Adrenal gland (tissue), 5 donors: Measurements from ENCODE around the gene FAM221B.

Experiments
- POLR2A ChIP-seq, 2 donors: fragments of 450-650 bp; IDR thresholded peaks; one replicate each; pipeline ENCODE4 v1.6.1; 2017; ENCODE audit warnings: antibody characterized with exemption in 2 of 2, mild to moderate bottlenecking in 2 of 2, moderate library complexity in 1 of 2
- TF ChIP-seq, protein P1 (sequence below), 6 experiments: fragments of 450-650 bp in 4 of 6; fragments of 200-600 bp in 2 of 6; sonication (generic) in 1 of 6; IDR thresholded peaks; 1 replicate in 5 of 6; 2 replicates in 1 of 6; pipeline versions ENCODE4 v1.5.1 to v1.8.0; 2016 to 2021; ENCODE audit warnings: antibody characterized with exemption in 6 of 6, mild to moderate bottlenecking in 2 of 6, moderate library complexity in 1 of 6
- donor health status: DM: no; HTN: no; CAD: no.

- TF ChIP-seq, protein P1, sequence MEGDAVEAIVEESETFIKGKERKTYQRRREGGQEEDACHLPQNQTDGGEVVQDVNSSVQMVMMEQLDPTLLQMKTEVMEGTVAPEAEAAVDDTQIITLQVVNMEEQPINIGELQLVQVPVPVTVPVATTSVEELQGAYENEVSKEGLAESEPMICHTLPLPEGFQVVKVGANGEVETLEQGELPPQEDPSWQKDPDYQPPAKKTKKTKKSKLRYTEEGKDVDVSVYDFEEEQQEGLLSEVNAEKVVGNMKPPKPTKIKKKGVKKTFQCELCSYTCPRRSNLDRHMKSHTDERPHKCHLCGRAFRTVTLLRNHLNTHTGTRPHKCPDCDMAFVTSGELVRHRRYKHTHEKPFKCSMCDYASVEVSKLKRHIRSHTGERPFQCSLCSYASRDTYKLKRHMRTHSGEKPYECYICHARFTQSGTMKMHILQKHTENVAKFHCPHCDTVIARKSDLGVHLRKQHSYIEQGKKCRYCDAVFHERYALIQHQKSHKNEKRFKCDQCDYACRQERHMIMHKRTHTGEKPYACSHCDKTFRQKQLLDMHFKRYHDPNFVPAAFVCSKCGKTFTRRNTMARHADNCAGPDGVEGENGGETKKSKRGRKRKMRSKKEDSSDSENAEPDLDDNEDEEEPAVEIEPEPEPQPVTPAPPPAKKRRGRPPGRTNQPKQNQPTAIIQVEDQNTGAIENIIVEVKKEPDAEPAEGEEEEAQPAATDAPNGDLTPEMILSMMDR (IDR thresholded peaks at IDR 0.05), result no peak
- no peak for TF ChIP-seq POLR2A (IDR thresholded peaks at IDR 0.05)
These were observed 33.8 kb upstream of the FAM221B start for GRCh38 chr9:35862328-35862727.
